NCI-H128 (cell line): ENCODE results near the gene APLP2.
"Not testable (repeated sequence)": the region's sequence is repeated elsewhere in the genome, so short reads cannot be mapped to it uniquely, and the experiment has no call there.

ENCODE experiments used
- DNase-seq: peaks from one replicate; lab custom pipeline; 2025; ENCODE audit not compliant: unreplicated experiment; lab: John Stamatoyannopoulos, UW

APLP2 gene

GRCh38 chr11:130069659-130070108, at the start of gene APLP2:
Gene APLP2 (plus strand): TSS chr11:130069894. CDS start chr11:130069978, 84 bp downstream.
- DNase-seq: peak; percentile 86

GRCh38 chr11:130020323-130020722, 49.4 kb upstream of the APLP2 start:
- DNase-seq: no peak

GRCh38 chr11:130021606-130022005, 48.1 kb upstream of the APLP2 start:
- DNase-seq: not testable (repeated sequence)

GRCh38 chr11:130022799-130023198, 46.9 kb upstream of the APLP2 start:
- DNase-seq: no peak

- no peak for DNase-seq
These were observed 46.5 kb upstream of the APLP2 start for GRCh38 chr11:130023204-130023603.

GRCh38 chr11:130024361-130024760, 45.3 kb upstream of the APLP2 start:
- no peak for DNase-seq

- no peak for DNase-seq
These were observed 44.3 kb upstream of the APLP2 start for GRCh38 chr11:130025371-130025770.

- no peak for DNase-seq
These were observed 40.6 kb upstream of the APLP2 start for GRCh38 chr11:130029137-130029536.

GRCh38 chr11:130031056-130031455, 38.6 kb upstream of the APLP2 start:
- no peak for DNase-seq

GRCh38 chr11:130031945-130032344, 37.7 kb upstream of the APLP2 start:
- no peak for DNase-seq

GRCh38 chr11:130032931-130033330, 36.8 kb upstream of the APLP2 start:
- no peak for DNase-seq

GRCh38 chr11:130034236-130034635, 35.5 kb upstream of the APLP2 start:
- no peak for DNase-seq

GRCh38 chr11:130037058-130037457, 32.6 kb upstream of the APLP2 start:
- DNase-seq: no peak

- no peak for DNase-seq
These were observed 31.7 kb upstream of the APLP2 start for GRCh38 chr11:130037881-130038585.

GRCh38 chr11:130040281-130040940, 29.3 kb upstream of the APLP2 start:
- no peak for DNase-seq

GRCh38 chr11:130042093-130042591, 27.6 kb upstream of the APLP2 start:
- DNase-seq: no peak

- no peak for DNase-seq
These were observed 26.1 kb upstream of the APLP2 start for GRCh38 chr11:130043575-130043974.

- DNase-seq: no peak
These were observed 22.6 kb upstream of the APLP2 start for GRCh38 chr11:130047141-130047540.

- no peak for DNase-seq
These were observed 20.3 kb upstream of the APLP2 start for GRCh38 chr11:130049328-130049771.

GRCh38 chr11:130050257-130050656, 19.4 kb upstream of the APLP2 start:
- DNase-seq: no peak

- DNase-seq: no peak
These were observed 18.6 kb upstream of the APLP2 start for GRCh38 chr11:130051082-130051481.

- no peak for DNase-seq
These were observed 17.1 kb upstream of the APLP2 start for GRCh38 chr11:130052567-130052966.
